Urothelium cell line (cell line): ENCODE results near the gene ARHGEF28.

ENCODE experiments used
- DNase-seq: peaks from one replicate; pipeline ENCODE4 v3.0.0; 2011; ENCODE audit warnings: low spot score, mixed read lengths
- FAIRE-seq: peaks from 2 replicates; lab custom pipeline; 2011; peaks lifted over from hg19 to GRCh38; lab: Jason Lieb, UNC

Gene ARHGEF28, protein sequence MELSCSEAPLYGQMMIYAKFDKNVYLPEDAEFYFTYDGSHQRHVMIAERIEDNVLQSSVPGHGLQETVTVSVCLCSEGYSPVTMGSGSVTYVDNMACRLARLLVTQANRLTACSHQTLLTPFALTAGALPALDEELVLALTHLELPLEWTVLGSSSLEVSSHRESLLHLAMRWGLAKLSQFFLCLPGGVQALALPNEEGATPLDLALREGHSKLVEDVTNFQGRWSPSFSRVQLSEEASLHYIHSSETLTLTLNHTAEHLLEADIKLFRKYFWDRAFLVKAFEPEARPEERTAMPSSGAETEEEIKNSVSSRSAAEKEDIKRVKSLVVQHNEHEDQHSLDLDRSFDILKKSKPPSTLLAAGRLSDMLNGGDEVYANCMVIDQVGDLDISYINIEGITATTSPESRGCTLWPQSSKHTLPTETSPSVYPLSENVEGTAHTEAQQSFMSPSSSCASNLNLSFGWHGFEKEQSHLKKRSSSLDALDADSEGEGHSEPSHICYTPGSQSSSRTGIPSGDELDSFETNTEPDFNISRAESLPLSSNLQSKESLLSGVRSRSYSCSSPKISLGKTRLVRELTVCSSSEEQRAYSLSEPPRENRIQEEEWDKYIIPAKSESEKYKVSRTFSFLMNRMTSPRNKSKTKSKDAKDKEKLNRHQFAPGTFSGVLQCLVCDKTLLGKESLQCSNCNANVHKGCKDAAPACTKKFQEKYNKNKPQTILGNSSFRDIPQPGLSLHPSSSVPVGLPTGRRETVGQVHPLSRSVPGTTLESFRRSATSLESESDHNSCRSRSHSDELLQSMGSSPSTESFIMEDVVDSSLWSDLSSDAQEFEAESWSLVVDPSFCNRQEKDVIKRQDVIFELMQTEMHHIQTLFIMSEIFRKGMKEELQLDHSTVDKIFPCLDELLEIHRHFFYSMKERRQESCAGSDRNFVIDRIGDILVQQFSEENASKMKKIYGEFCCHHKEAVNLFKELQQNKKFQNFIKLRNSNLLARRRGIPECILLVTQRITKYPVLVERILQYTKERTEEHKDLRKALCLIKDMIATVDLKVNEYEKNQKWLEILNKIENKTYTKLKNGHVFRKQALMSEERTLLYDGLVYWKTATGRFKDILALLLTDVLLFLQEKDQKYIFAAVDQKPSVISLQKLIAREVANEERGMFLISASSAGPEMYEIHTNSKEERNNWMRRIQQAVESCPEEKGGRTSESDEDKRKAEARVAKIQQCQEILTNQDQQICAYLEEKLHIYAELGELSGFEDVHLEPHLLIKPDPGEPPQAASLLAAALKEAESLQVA (N-terminal part only)

DNA sequence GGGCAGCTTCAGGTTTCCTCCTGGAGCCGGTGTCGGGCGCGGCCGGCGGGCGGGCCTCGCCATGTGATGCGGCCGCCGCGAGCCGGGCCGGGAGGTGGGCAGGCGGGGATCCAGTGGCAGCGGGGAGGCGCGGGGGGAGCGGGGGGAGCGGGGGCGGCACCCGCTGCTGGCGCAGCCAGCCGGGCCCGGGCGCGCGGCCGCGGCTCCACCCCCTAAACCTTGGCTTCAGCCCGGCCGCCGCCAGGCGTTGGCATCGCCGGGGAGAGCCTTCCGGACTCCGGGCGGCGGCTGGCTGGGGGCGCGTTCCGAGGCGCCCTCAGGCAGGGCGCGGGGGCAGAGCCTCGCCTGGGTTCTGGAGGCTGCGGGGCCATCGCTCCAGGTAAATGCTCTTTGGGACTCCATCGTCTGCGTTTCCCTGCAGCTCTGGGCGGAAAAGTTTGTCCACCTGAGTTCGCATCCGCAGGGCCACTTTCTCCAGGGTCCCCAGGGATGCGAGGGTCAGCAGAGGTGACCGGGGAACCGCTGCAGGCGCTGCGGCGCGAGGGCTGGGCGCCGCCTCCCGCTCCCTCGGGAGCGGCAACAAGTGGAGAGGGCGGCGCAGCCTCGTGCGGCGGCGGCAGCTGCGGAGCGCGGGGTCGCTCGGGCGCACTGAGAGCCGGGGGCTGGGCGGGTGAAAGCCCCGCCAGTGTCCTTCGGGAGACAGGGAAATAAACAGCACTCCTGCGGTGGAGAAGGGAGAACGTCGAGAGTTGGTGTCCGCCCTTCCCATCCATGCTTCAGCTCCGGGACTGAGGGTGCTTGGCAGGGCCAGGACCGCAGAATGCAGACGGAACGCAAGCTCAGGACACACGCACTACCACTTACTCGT, at the start of gene ARHGEF28:
Gene ARHGEF28, plus strand, starts transcription at position 253 of the 868 bp plus-strand sequence. CDS start 58,656 bp downstream, outside the sequence.
- DNase-seq (peak; percentile 93), FAIRE-seq (peak; percentile 44)

DNA sequence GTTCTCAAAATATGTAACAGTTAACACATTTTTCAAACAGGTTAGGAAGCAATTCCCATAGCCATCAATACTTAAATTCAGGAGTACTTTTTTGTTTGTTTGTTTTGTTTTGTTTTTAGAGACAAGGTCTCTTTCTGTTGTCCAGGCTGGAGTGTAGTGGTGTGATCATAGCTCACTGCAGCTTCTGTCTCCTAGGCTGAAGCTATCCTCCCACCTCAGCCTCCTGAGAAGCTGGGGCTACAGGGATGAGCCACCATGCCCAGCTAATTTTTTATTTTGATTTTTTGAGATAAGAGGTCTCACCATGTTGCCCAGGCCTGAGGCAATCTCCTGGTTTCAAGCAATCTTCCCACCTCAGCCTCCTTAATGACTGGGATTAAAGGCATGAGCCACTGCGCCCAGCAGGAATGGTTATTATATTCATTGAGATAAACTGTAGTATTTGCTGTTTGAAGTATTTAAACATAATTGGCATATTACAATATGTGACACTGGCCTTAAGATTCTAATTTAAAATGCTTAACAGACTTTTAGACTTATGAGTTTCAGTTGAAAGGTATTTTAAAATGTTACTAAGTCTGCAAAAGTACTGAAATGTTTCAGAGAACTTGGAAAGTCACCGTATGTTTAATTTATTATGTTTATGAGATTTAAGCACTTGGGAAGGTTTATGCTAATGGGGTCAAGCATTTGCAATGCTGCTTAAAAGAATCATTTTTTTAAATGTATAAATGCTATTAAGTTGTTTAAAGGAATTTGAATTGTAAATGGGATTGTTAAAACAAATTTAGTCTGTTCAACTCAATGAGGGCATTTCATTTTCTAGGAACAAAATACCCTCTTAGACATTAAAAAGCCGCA, 43.5 kb upstream of the ARHGEF28 start:
- no peak for DNase-seq
- no peak for FAIRE-seq

DNA sequence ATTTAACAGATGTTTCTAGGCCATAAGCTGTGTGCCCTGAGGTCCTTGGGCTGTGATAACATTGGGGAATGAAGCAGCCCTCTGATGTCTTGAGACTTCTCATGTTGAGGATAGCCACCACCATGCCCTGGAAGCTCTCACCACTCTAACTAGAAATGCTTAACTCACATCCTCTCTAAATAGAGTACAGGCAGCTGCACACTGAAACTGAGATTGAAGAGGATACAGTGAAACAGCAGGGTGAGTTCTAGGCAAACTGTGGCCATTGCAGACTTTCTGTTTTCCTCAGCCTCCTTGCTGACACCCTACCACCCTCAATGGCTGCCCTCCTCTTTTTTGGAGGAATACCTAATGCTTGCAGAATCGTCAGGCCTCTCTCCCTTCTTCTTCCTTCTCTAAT, 38.1 kb upstream of the ARHGEF28 start:
- no peak for DNase-seq
- FAIRE-seq: no peak

DNA sequence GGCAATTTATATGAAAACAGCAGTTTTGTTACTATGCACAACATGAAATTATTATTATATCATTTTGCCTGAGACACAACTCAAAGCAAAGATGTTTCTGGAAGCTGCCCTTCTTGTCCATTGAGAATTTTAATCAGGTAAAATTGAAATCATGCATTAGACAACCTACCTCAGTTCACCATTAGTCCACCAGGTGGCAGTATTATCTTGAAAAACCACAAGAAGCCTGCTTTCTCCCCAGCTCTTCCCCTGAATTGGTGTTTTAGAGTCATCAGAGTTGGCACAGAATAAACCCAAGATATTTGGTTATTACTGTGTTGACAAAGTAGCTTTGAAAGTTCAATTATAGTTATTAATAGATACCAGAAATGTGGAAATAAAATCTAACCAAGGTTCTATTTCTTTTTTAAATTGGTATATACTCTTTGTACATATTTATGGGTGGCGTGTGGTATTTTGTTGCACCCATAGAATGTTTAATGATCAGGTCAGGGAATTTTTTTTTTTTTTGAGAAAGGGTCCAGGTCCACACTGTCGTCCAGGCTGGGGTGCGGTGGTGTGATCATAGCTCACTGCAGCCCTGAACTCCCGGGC, 34.8 kb upstream of the ARHGEF28 start:
- FAIRE-seq (no peak), DNase-seq (peak; percentile 62)

DNA sequence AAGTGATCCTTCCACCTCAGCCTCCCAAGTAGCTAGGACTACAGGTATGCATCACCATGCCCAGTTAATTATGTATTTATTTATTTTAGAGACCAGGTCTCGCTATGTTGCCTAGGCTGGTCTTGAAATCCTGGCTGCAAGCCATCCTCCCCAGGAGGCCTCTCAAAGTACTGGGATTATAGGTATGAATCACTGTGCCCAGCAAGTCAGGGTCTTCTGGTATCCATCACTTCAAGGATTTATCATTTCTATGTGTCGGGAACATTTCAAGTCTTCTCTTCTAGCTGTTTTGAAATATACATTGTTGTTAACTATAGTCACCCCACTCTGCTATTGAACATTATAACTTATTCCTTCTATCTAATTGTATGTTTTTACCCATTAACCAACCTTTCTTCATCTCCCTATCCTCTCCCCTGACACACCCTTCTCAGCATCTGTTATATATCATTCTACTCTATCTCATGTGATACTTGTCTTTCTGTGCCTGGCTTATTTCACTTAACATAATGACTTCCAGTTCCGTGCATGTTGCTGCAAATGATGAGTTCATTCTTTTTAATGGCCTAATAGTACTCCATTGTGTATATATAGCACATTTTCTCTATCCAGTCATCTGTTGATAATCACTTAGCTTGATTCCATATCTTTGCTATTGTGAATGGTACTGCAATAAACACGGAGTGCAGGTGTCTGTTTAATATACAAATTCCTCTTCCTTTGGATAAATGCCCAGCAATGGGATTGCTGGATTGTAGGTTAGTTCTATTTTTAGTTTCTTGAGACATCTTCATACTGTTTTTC, 34.1 kb upstream of the ARHGEF28 start:
- no peak for FAIRE-seq

DNA sequence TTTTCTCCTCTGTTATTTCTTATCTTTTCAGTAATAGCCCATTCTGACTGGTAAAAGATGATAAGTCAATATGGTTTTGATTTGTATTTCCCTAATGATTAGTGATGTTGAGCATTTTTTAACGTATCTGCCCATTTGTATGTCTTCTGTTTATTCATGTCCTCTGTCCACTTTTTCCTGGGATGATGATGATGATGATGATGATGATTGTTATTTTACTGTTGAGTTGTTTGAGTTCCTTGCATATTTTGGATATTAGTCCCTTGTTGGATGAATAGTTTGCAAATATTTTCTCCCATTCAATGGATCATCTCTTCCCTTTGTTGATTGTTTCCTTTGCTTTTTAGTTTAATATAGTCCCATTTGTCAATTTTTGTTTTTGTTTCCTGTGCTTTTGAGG, 33.4 kb upstream of the ARHGEF28 start:
- DNase-seq: no peak
- no peak for FAIRE-seq

More for the DNA sequence above, 34.1 kb upstream of the ARHGEF28 start:
- DNase-seq: no peak

DNA sequence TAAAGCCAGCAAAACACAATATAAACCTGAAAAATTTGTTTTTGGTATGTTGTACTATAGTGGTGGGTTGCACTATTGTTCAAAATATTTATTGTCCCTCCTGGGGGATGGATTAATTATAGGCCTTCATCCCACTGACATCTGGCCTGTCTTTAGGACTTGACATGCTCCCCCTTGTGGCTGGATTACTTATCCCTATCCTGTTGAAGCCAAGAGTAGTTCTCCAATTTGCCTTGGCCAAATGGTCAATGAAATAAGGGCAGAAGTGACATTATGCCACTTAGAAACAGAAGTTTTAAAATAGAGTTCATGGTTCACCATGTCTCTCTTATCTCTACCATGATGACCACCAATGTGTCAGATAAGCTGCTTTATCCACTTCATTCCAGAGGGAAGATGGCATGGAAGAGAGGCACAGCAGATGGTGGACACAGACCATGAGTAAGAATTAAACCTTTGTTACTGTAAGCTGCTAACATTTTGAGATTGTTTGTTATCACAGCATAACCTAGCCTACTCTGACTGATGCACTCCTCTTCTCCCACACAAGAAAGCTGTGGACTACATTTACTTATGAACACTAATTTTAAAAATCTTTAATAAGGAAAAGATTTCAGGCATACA, 29.2 kb upstream of the ARHGEF28 start:
- FAIRE-seq (peak; percentile 17), DNase-seq (peak; percentile 32)

DNA sequence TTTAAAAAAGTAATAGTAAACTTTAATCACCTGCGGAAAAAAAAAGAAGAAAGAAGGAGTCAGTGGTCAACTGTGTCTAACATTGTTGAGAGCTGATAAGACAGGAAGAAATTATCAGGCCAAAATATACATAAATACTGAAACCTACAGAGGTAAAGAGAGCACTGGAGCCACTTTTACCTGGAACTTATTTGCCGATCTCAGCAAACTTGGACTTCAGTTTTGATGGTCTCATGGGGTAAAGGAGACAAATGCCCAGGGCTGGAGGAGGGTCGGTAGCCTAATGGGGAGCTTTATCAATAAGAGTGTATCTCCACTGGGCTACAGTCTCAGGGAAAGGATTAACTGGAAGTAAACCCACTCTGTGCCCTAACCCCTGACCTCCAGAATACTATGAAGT, 26.6 kb upstream of the ARHGEF28 start:
- FAIRE-seq (no peak), DNase-seq (no peak)

DNA sequence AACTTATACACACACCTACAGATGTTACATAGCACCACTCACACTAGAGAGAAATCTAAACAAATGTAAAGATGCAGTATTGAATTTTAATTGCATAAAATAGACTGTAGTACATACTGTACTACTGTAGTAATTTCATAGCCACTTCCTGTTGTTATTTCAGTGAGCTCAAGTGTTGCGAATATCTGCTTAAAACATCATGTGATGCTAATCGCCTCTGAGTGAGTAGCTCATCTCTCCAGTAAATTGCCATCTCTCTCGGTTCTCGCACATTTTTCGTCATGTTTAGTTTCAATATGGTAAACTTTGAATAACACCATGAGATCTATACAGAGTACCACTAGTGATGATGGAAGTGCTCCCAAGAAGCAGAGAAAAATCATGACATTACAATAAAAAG, 22.0 kb upstream of the ARHGEF28 start:
- DNase-seq (no peak), FAIRE-seq (no peak)

DNA sequence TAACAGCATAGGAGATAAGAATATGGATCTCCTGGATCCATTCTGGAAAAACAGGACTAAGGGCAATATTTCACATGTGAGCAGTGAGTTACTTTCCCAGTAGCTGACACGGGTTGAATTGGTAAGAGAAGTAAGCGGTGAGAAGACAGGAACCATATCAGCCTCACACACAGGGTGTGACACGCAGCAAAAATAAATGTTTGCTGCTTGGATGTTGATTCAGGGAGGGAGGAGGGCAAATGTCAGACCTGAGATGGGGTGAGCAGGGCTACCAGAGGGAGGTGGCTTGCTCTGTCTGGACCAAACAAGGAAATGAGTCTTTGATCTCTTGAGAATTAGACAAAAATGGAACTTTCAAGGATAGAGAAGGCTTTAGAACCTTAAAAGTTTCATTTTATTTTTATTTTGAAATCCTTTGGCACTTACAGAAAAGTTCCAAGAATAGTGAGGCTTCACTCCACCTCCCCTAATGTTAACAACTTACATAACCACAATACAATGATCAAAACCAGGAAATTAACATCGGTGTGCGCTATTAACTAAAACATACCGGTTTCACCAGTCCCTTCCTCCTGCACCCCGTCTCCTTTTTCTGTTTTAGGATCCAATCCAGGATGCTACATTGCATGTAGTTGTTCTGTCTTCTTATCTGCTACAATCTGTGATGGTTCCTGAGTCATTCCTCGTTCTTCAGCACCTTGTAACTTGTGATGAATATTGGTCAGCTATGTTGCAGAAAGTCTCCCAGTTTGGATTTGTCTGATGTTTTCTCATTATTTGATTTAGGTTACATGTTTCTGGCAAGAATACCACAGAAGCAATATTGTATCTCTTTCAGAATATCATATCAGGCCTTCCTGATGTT, 20.5 kb upstream of the ARHGEF28 start:
- no peak for FAIRE-seq
- no peak for DNase-seq

DNA sequence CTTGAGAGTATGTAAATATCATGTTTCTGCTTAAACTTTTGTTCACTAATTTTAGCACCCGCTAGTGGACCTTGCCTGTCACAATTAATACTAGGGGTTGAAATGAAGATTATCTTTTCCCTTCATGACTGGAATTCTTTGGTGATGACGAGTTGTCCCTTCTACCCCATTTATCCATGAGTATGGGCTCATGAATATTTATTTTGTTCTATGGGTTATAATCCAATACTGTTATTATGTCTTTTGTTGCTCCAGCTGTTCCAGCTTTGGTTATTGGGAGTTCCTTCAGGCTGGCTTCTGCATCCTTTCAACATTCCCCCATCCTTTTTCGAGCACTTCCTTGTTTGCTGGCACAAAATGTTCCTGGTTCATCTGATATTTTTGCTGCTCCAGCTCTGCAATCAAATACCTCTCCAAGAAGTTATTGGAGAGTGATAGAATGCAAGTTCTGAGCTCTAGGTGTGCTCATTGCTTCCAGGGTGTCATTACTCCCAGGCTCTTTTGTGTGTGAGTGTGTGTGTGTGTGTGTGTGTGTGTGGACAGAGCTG, 19.7 kb upstream of the ARHGEF28 start:
- FAIRE-seq (no peak), DNase-seq (no peak)

DNA sequence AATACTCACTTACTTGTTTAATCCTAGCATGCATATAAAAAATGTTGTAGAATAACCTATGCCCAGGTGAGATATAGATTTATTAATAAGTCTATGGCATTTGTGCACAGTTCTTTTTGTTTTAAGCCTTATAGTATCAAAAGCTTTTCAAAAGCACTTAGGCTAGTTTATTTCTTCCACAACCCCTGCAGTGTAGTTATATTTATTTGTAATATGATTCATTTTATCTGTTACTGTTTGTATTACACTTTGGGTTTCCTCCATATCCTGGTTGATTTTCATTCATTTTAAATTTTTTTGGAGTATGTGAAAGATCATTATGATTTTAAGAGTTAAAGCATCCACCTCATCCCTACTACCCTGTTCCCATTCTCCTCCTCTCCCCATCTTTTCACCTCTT, 18.8 kb upstream of the ARHGEF28 start:
- FAIRE-seq (no peak), DNase-seq (no peak)

DNA sequence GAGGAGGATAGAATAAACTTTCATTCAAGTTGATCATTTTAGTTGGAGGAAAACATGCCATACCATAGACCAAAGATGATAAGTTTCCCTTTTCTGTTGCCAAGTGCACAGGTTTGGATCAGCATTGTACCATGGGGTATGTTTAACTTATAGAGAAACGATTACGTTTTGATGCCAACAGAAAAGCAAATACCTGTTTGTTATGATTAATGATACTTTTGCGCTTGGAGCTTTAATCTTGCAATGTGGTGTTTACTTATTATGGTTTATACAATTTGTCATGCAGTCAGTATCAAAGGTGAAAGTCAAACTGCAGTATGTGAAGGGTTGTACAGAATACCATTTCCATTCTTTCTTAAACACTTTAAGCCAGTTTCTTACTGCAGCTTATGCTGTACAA, 13.2 kb upstream of the ARHGEF28 start:
- FAIRE-seq: no peak
- DNase-seq: no peak

DNA sequence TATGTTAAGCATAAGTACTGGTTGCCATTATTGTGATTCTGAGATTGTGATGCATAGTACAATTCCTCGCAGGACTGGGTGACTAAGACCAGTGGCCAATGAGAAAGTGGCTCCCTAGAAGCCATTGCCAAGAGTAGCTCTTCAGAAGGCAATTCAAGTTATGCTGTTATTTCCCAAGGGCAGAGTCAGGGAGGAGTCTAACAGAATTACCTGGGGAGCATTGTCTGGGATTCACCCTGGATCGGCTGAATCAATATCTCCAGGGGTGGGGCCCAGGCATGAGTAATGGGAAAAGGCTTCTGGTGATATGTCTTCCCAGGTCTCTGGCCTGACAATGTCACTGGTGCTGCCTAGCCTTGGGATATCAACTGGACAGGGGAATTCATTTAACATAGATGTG, 10.9 kb upstream of the ARHGEF28 start:
- FAIRE-seq: no peak
- DNase-seq: no peak

DNA sequence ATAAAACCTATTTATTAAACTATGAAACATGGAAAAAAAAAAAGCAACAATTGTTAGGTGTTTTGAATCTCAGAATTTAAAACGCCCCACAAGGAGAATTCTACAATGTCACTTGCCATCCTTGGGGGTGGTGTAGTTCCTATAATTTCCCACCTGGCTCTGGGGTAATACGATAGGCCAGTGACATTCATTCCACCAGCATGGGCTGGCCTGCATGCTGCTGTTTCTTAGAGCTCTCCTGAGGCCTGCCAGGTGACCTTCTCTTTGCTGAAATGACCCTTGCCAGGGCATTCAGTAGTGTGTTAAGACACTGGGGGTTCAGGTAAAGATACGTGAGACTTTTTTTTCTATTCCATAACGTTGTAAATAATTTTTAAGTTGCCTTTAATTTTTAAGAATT, 10.0 kb upstream of the ARHGEF28 start:
- FAIRE-seq (no peak), DNase-seq (no peak)
